HFFc6 (cell line): Measurements from ENCODE around the gene CXCL5. TPM values are rescaled to one million over a fixed set of nuclear protein-coding genes. Genes with fewer than 3 reads are reported as not detected.

Source experiments
- DNase-seq: peaks from one replicate; pipeline ENCODE4 v3.0.0-alpha.2; 2018
- H3K27ac Mint-ChIP-seq: 2 replicates; pipeline ENCODE4 v1.8.0; 2020; ENCODE audit warnings: mild to moderate bottlenecking, mixed read lengths
- H3K27me3 Mint-ChIP-seq: 2 replicates; pipeline ENCODE4 v1.8.0; 2021; ENCODE audit warnings: mild to moderate bottlenecking, moderate library complexity, mixed read lengths; ENCODE audit not compliant: insufficient read depth
- H3K36me3 Mint-ChIP-seq: 2 replicates; pipeline ENCODE4 v1.8.0; 2021; ENCODE audit warnings: low read depth, mixed read lengths
- H3K4me1 Mint-ChIP-seq: 2 replicates; pipeline ENCODE4 v1.8.0; 2020; ENCODE audit warnings: low read depth, mixed read lengths
- H3K4me3 Mint-ChIP-seq: 2 replicates; pipeline ENCODE4 v1.8.0; 2020; ENCODE audit warnings: mild to moderate bottlenecking, moderate library complexity, mixed read lengths
- H3K9me3 Mint-ChIP-seq: 2 replicates; pipeline ENCODE4 v1.8.0; 2020; ENCODE audit warnings: mild to moderate bottlenecking, mixed read lengths
- CTCF ChIP-seq: fragments of 200-600 bp; sonication (generic); IDR thresholded peaks from 2 replicates; pipeline ENCODE4 v1.5.0; 2021; ENCODE audit warnings: antibody characterized with exemption, mild to moderate bottlenecking
- total RNA-seq, 6 experiments: library from RNA; stranded (reverse); fragmentation: NEBNext Ultra II Directional; extraction: Animal tissue kit (Norgen Biotek cat#: 25700); gene quantifications; 2 replicates in 1 of 6; 3 replicates in 5 of 6; pipeline ENCODE4 v1.2.3, GENCODE V29; 2021

The CXCL5 gene
- total RNA-seq, 6 experiments from 2014 or later, result 0.07 to 0.17 (median 0.14) TPM; not detected in 3

GRCh38 chr4:74015126-74015780 is 16.8 kb upstream of the CXCL5 start:
- no peak for TF ChIP-seq CTCF
- H3K36me3 Mint-ChIP-seq, result no peaks in the 10 kb centered on the region
- no peaks in the 10 kb centered on the region for H3K4me1 Mint-ChIP-seq
- peaks cover 11% of the 10 kb centered on the region for H3K27me3 Mint-ChIP-seq
- H3K27ac Mint-ChIP-seq, result no peak overlapping the region
- no peaks in the 10 kb centered on the region for H3K9me3 Mint-ChIP-seq
- no peak overlapping the region for H3K4me3 Mint-ChIP-seq
- no peak for DNase-seq

- no peaks in the 10 kb centered on the region for H3K36me3 Mint-ChIP-seq
- H3K9me3 Mint-ChIP-seq, result no peaks in the 10 kb centered on the region
- no peak overlapping the region for H3K4me3 Mint-ChIP-seq
- TF ChIP-seq CTCF, result no peak
- H3K27ac Mint-ChIP-seq, result no peak overlapping the region
- no peaks in the 10 kb centered on the region for H3K4me1 Mint-ChIP-seq
- H3K27me3 Mint-ChIP-seq, result peaks cover 14% of the 10 kb centered on the region
- DNase-seq, result no peak
Measured at GRCh38 chr4:74014332-74014731, 15.9 kb upstream of the CXCL5 start.

GRCh38 chr4:74013264-74013663 is 14.8 kb upstream of the CXCL5 start:
- H3K4me3 Mint-ChIP-seq, result no peak overlapping the region
- H3K4me1 Mint-ChIP-seq, result no peaks in the 10 kb centered on the region
- no peak for TF ChIP-seq CTCF
- H3K27me3 Mint-ChIP-seq, result peaks cover 11% of the 10 kb centered on the region
- H3K27ac Mint-ChIP-seq, result no peak overlapping the region
- no peaks in the 10 kb centered on the region for H3K36me3 Mint-ChIP-seq
- DNase-seq, result no peak
- H3K9me3 Mint-ChIP-seq, result no peaks in the 10 kb centered on the region

GRCh38 chr4:74012130-74012529 is 13.7 kb upstream of the CXCL5 start:
- no peaks in the 10 kb centered on the region for H3K36me3 Mint-ChIP-seq
- no peak overlapping the region for H3K27ac Mint-ChIP-seq
- no peak for DNase-seq
- TF ChIP-seq CTCF, result no peak
- no peaks in the 10 kb centered on the region for H3K9me3 Mint-ChIP-seq
- H3K4me1 Mint-ChIP-seq, result no peaks in the 10 kb centered on the region
- peaks cover 11% of the 10 kb centered on the region for H3K27me3 Mint-ChIP-seq
- no peak overlapping the region for H3K4me3 Mint-ChIP-seq

- Mint-ChIP-seq H3K4me1 (peaks cover 13% of the 10 kb centered on the region), H3K27me3 (peaks cover 11% of the 10 kb centered on the region), H3K27ac (no peak overlapping the region), H3K9me3 (no peaks in the 10 kb centered on the region), H3K4me3 (no peak overlapping the region), H3K36me3 (no peaks in the 10 kb centered on the region)
- no peak for TF ChIP-seq CTCF
- DNase-seq, result no peak
Measured at GRCh38 chr4:74009307-74009706, 10.8 kb upstream of the CXCL5 start.
